Hematopoietic multipotent progenitor cell treated with erythropoietin and hydrocortisone succinate and interleukin-3 and kit ligand, for 8 days (in vitro differentiated cells): ENCODE measurements around the gene FOXN4.

Experiments used
- DNase-seq: peaks from one replicate; pipeline ENCODE4 v3.0.0-alpha.2; 2015

The FOXN4 gene

GRCh38 chr12:109277899-109278762 lies 31.0 kb downstream of the FOXN4 start:
- no peak for DNase-seq

GRCh38 chr12:109277255-109277898 lies 31.7 kb downstream of the FOXN4 start:
- no peak for DNase-seq

- no peak for DNase-seq
Observed at GRCh38 chr12:109276160-109276559, 32.9 kb downstream of the FOXN4 start.

GRCh38 chr12:109275173-109275572 lies 33.9 kb downstream of the FOXN4 start:
- no peak for DNase-seq

GRCh38 chr12:109274381-109274780 lies 34.7 kb downstream of the FOXN4 start:
- DNase-seq: no peak

GRCh38 chr12:109273354-109273753 lies 35.7 kb downstream of the FOXN4 start:
- no peak for DNase-seq

GRCh38 chr12:109271418-109271817 lies 37.7 kb downstream of the FOXN4 start:
- DNase-seq: no peak

- no peak for DNase-seq
Observed at GRCh38 chr12:109270494-109270893, 38.6 kb downstream of the FOXN4 start.

- DNase-seq: no peak
Observed at GRCh38 chr12:109269428-109269827, 39.7 kb downstream of the FOXN4 start.

- no peak for DNase-seq
Observed at GRCh38 chr12:109268896-109269295, 40.2 kb downstream of the FOXN4 start.

GRCh38 chr12:109267361-109267760 lies 41.7 kb downstream of the FOXN4 start:
- no peak for DNase-seq

GRCh38 chr12:109266106-109266879 lies 42.8 kb downstream of the FOXN4 start:
- no peak for DNase-seq

GRCh38 chr12:109264943-109265650 lies 44.0 kb downstream of the FOXN4 start:
- no peak for DNase-seq

- peak; percentile 65 for DNase-seq
Observed at GRCh38 chr12:109264095-109264942, 44.8 kb downstream of the FOXN4 start.

GRCh38 chr12:109263439-109263838 lies 45.6 kb downstream of the FOXN4 start:
- DNase-seq: no peak

- DNase-seq: no peak
Observed at GRCh38 chr12:109261939-109262338, 47.1 kb downstream of the FOXN4 start.

GRCh38 chr12:109261087-109261486 lies 48.0 kb downstream of the FOXN4 start:
- no peak for DNase-seq

- no peak for DNase-seq
Observed at GRCh38 chr12:109259545-109259895, 49.6 kb downstream of the FOXN4 start.

GRCh38 chr12:109258607-109259544 lies 50.2 kb downstream of the FOXN4 start:
- DNase-seq: no peak

GRCh38 chr12:109258201-109258600 lies 50.9 kb downstream of the FOXN4 start:
- DNase-seq: no peak

GRCh38 chr12:109256011-109256410 lies 53.1 kb downstream of the FOXN4 start:
- DNase-seq: no peak
